ENCODE data around the gene FAM83D.

The FAM83D gene

DNA sequence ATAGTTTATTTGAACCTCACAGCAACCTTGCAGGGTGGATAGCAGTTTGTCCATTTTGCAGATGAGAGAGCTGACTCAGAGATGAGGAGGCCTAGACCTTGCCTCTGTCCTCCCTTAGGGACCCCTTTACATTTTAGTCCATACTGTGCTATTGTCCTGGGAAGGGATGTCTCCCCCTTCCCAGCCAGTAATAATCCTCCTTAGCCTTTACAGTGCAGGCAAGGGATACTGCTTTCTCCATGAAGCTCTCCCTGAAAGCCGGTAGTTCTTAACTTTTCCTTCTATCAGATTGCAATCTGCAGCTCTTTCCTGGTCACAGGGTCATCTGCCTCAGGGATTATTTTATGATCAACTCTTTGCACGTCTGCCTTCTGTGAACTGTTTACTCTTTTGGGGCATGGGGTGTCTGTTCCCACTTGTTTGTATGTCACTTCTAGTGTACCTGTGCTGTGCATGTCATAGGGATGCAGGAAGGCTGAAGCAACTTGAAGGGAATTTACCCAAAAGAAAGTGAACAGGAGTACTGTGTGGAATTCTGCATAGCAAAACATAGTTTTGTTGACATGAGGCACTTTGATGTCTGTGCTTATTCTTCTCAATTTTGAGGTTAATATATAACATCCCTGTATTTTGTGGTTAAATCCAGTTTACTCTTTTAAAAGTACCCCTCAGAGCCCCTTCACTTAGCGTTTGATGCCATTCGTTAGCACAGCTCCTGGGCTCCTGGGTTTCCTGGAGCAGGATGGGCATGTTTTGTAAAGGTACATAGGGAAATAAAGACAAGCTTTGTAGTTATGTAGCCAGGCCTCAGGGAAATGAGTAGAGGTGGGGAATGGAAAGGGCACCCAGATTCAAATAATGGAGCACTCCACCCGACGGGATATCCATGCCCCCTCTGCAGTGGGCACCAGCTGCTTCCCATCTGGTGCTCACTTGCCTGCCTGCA is 74.0 kb downstream of the FAM83D start:
- FAIRE-seq (no peak), DNase-seq (ENCODE audit: insufficient read length, low spot score) (no peak)
- no peak for TF ChIP-seq POLR2A (IDR thresholded peaks at IDR 0.05; ENCODE audit: low read depth, low read length)
